ENCODE results near the gene CCNI2. TPM values are rescaled to one million over a fixed set of nuclear protein-coding genes. Genes with fewer than 3 reads are reported as not detected.

CCNI2 gene
- total and polyA plus RNA-seq, 9 of the 15 experiments (the other 6 are each of a cell fraction or from before 2014, with no cell fraction given) = 0.05 to 1.7 (median 0.81) TPM; not detected in 5

DNA sequence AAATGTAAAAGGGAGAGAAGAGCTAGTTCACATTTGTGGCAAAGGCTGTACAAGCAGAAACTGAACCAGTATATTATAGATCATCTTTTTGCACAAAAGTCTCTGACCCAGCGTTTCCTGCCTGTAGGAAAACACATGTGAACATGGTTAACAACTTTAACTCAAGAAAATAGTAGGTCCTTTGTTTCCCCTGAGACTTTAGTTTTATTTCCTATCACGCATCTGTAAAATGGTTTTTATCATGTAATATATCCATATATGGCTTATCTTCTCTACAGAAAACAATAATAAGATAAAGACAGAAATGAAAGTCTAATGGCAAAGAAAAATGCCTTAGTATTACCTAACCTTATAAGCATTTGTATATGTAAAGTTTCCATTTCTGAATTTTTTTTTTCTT, 12.5 kb upstream of the CCNI2 start:
- no peak for ATAC-seq
- POLR2A ChIA-PET = interaction anchor here (1.2 to 1.3 kb wide), 3 partner anchors 17 to 135 kb away, joined by 3 read pairs; no protein-coding TSS in a partner anchor

GRCh38 chr5:132736853-132737833, 10.1 kb upstream of the CCNI2 start, which contains the start of gene KIF3A:
KIF3A (minus strand) TSS chr5:132737546; CDS start chr5:132737419, 127 bp downstream.
- intact Hi-C loops (cut with micrococcal nuclease) = loop anchor here (5.0 kb wide), 1 partner anchor 75 kb away; no protein-coding TSS in a partner anchor
- BruUV-seq (replicated peaks) = no TSS peak
- TF ChIP-seq TEAD1 (CRISPR knock-in tag; IDR thresholded peaks at IDR 0.05) (peak in 1 of 2 experiments; percentile 94; a peak in 2 of 4 replicates), RB1 (IDR thresholded peaks at IDR 0.05; ENCODE audit: low read depth) (peak; percentile 39; the same call in 1 of the 2 replicates), JUN (IDR thresholded peaks at IDR 0.05; ENCODE audit: borderline replicate concordance, low read depth, low read length) (0 out of 2 replicates have a peak, but pooled peaks have one; percentile 17), JUN (CRISPR knock-in tag; IDR thresholded peaks at IDR 0.05; ENCODE audit: borderline replicate concordance) (no peak; the same call in 1 of the 2 replicates), HDAC2 (IDR thresholded peaks at IDR 0.05) (0 out of 2 replicates have a peak, but pooled peaks have one; percentile 35), ARID1B (IDR thresholded peaks at IDR 0.05) (no peak), ZNF143 (CRISPR knock-in tag; IDR thresholded peaks at IDR 0.05) (0 out of 2 replicates have a peak, but pooled peaks have one; percentile 39)

More for the DNA sequence above, 12.5 kb upstream of the CCNI2 start:
- no peak overlapping the region for H3K9ac ChIP-seq (ENCODE audit: insufficient read depth in 1 of 2, low read depth in 2 of 2, low read length in 2 of 2)
- FAIRE-seq (no peak), DNase-seq (ENCODE audit: extremely low read depth in 1 of 4, low spot score in 3 of 4) (no peak)
- H3K4me2 ChIP-seq (ENCODE audit: insufficient read depth, low read length) = no peak overlapping the region
- no peaks in the 10 kb centered on the region for H3K79me2 ChIP-seq (ENCODE audit: control insufficient read depth, insufficient read depth, low read length)
- peaks cover 10 to 16% of the 10 kb centered on the region in 2 experiments; a peak in 4 of 5 replicates for H3K4me1 ChIP-seq (replicated peaks in 1 of 2; ENCODE audit: control insufficient read depth in 2 of 2, insufficient read depth in 2 of 2, low read length in 2 of 2)
- intact Hi-C loops (cut with micrococcal nuclease) = loop anchor here (5.0 kb wide), 1 partner anchor 72 kb away; no protein-coding TSS in a partner anchor
- H3K9me1 ChIP-seq (ENCODE audit: control insufficient read depth, insufficient read depth, low read length) = no peaks in the 10 kb centered on the region
- no peak overlapping the region for H3K27ac ChIP-seq (ENCODE audit: extremely low read depth, low read depth, low read length)
- in situ Hi-C loops (cut with MboI) = no loop called here
- 61% methylated on average over 2 of the region's 2 CpGs for WGBS (ENCODE audit: insufficient coverage, low coverage, missing lambda C conversion rate)
- BruUV-seq (replicated peaks) = no TSS peak
- no peaks in the 10 kb centered on the region for H4K20me1 ChIP-seq (replicated peaks; ENCODE audit: control insufficient read depth, insufficient read depth, low read length)
- no peaks in the 10 kb centered on the region for H3K36me3 ChIP-seq (ENCODE audit: control insufficient read depth, insufficient read depth, low read length)
- H2AFZ ChIP-seq (ENCODE audit: low read depth, low read length) = no peak overlapping the region
- H3K9me3 ChIP-seq (replicated peaks; ENCODE audit: control insufficient read depth, insufficient read depth, low read depth, low read length) = no peaks in the 10 kb centered on the region
- TF ChIP-seq ZNF253 (CRISPR knock-in tag; conservative IDR thresholded peaks at IDR 0.05) = no peak
- CTCF ChIA-PET (ENCODE audit: low intra/inter-chr PET ratio) = no interaction called here
- no peak overlapping the region for H3K4me3 ChIP-seq
- H3K27me3 ChIP-seq (ENCODE audit: control insufficient read depth in 2 of 2, insufficient read depth in 2 of 2, low read length in 2 of 2) = no peaks in the 10 kb centered on the region

More at GRCh38 chr5:132736853-132737833, 10.1 kb upstream of the CCNI2 start, which contains the start of gene KIF3A:
- Histone ChIP-seq H3K27ac (ENCODE audit: extremely low read depth, low read depth, low read length) (no peak within 1 kb of the TSS; the same call in 2 of the 3 replicates), H3K4me2 (ENCODE audit: insufficient read depth, low read length) (peak within 1 kb of the TSS; percentile 86), H3K9ac (ENCODE audit: insufficient read depth in 1 of 2, low read depth in 2 of 2, low read length in 2 of 2) (peak within 1 kb of the TSS; percentile 43 to 83), H4K20me1 (replicated peaks; ENCODE audit: control insufficient read depth, insufficient read depth, low read length) (no peaks in the 10 kb centered on the region), H3K4me1 (replicated peaks in 1 of 2; ENCODE audit: control insufficient read depth in 2 of 2, insufficient read depth in 2 of 2, low read length in 2 of 2) (peaks cover 10 to 16% of the 10 kb centered on the region in 2 experiments; a peak in 4 of 5 replicates), H3K9me1 (ENCODE audit: control insufficient read depth, insufficient read depth, low read length) (no peaks in the 10 kb centered on the region), H3K36me3 (ENCODE audit: control insufficient read depth, insufficient read depth, low read length) (no peaks in the 10 kb centered on the region), H3K79me2 (ENCODE audit: control insufficient read depth, insufficient read depth, low read length) (no peaks in the 10 kb centered on the region), H3K9me3 (replicated peaks; ENCODE audit: control insufficient read depth, insufficient read depth, low read depth, low read length) (no peaks in the 10 kb centered on the region), H3K4me3 (peak within 1 kb of the TSS; percentile 84), H2AFZ (ENCODE audit: low read depth, low read length) (peak within 1 kb of the TSS; percentile 95), H3K27me3 (ENCODE audit: control insufficient read depth in 2 of 2, insufficient read depth in 2 of 2, low read length in 2 of 2) (no peaks in the 10 kb centered on the region)
- WGBS (ENCODE audit: insufficient coverage, low coverage, missing lambda C conversion rate) = 1% methylated on average over 77 of the region's 81 CpGs
- CTCF ChIA-PET (ENCODE audit: low intra/inter-chr PET ratio) = no interaction called here
- DNase-seq (ENCODE audit: extremely low read depth in 1 of 4, low spot score in 3 of 4) = peak; percentile 98 to 100 (median 99)
- ATAC-seq = peak; percentile 99
- POLR2A ChIA-PET = interaction anchor here (0.6 to 2.7 kb wide), 11 partner anchors 9 to 361 kb away, joined by 3 to 20 read pairs (median 4); no protein-coding TSS in a partner anchor
- peak; percentile 97 for FAIRE-seq
- in situ Hi-C loops (cut with MboI) = no loop called here

Measured in K562 (cell line).